ENCODE data around the gene RNFT2. TPM values are rescaled to one million over a fixed set of nuclear protein-coding genes. Genes with fewer than 3 reads are reported as not detected.

The RNFT2 gene, protein sequence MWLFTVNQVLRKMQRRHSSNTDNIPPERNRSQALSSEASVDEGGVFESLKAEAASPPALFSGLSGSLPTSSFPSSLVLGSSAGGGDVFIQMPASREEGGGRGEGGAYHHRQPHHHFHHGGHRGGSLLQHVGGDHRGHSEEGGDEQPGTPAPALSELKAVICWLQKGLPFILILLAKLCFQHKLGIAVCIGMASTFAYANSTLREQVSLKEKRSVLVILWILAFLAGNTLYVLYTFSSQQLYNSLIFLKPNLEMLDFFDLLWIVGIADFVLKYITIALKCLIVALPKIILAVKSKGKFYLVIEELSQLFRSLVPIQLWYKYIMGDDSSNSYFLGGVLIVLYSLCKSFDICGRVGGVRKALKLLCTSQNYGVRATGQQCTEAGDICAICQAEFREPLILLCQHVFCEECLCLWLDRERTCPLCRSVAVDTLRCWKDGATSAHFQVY
- 0.63 and 1.9 TPM in 2 replicates for total RNA-seq

DNA sequence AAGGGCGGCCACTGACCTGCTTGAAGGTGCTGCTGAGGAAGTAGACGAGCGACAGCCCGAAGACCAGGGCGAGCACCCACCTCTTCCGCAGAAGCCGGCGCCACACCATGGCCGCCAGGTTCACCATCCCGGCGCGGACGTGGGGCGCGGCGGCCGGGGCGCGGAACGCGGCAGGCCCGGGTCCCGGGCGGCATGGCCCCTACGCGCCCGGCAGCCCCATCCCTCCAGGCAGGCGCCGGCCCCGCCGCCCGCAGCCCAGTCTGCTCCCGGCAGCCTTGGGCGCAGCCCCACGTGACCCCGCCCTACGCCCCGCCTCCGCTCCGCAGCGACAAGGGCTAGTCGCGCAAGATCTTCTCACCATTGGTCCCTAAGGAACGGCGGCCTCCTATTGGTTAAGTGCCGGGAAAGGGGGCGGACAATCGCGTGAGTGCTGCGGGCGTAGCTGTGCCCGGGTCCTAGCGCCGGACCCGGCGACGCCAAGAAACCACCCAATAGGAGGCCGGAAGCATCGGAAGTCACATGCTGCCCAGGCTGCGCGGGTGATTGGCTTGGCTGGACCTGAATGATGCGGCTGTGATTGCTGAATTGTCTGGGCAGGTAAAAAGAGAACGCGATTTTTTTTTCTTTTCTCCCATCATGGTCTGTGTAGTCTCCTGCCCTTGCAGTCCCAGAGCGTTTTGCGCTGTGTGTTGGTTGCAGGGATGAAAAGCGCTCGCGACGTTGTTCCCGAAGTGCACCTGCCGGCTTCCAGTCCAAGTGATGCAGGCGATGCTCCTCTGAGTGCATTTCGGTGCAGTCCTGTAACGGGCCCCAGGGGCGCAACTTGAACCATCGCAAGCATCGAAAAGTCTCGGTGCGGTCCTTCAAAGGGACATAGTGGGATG, at the start of gene RNFT2, which contains the start of gene SPRING1:
TSS of gene RNFT2 (plus strand) at position 542 of the 884 bp plus-strand sequence. CDS start 2,183 bp downstream, outside the sequence.
TSS of gene SPRING1 (minus strand) at position 296 of the 884 bp plus-strand sequence. CDS start at position 127, 169 bp downstream.
- DNase-seq (ENCODE audit: low read depth in 2 of 2), result peak; percentile 96 to 99

DNA sequence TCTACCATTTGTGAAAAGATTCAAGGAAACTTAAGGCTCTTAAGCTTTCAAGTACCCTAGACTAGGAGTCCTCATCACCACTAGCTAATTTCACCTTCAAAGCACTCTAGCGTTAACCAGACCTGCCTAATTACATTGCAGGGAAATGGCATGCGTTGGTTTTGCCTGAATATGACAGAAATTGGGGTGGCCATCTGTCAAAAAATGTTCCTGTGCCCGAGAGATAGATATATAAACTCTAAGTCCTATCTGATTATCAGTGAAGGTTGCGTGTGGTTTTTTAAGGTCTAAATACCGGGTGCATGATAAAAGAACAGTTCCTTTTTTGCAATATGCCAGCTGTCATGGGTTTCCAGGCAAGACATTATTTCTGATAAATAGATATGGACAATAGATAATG, 48.6 kb upstream of the RNFT2 start:
- no peak for DNase-seq (ENCODE audit: low read depth in 2 of 2)

DNA sequence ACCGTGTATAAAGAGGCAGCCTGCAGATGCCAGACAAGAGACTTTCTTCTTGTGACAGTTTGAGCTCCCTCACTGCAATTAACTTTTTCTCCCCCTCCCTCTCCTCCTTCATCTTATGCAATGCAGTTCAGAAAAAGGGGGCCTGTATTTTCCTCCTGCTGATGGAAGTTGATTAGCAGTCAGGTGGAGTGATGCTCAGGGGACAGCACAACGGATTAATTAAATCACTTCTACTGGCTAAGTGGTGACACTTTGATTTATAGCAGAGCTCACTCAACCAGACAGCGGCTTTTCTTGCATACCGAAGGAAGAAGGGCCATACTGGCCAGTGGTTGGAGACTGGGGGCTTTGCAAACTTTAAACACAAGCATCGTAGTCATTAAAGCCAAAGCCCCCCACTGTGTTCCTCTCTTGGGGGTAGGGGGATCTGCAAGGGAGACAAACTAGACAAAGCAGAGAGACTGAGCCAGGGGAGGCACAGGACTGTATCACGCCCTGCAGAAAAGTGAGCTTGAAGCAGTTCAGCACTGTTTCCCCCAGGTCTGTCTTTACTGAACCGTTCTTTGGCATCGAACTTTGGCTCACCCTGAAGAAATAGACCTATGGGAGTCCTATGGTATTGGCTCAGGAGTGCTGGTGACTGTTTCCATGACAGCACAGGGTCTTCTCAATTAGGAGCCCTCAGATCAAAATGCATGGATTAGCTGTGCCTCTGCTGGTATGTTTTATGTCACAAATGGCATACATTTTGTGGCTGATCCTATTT, 48.0 kb upstream of the RNFT2 start:
- no peak for DNase-seq (ENCODE audit: low read depth in 2 of 2)

DNA sequence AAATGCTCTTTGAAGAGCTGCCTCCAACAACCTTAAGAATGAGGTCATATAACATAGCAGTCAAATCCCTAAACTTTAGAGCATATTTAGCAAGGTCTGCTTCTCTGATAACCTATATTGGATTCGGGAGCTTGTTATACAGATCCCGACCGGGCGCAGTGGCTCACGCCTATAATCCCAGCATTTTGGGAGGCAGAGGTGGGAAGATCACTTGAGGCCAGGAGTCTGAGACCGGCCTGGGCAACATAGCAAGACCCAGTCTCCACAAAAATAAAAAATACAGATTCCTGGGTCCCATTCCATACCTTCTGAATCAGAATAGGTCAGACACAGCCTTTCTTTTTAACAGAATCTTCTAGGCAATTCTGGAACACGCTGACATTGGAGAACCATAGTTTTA, 46.9 kb upstream of the RNFT2 start:
- DNase-seq (ENCODE audit: low read depth in 2 of 2), result no peak

DNA sequence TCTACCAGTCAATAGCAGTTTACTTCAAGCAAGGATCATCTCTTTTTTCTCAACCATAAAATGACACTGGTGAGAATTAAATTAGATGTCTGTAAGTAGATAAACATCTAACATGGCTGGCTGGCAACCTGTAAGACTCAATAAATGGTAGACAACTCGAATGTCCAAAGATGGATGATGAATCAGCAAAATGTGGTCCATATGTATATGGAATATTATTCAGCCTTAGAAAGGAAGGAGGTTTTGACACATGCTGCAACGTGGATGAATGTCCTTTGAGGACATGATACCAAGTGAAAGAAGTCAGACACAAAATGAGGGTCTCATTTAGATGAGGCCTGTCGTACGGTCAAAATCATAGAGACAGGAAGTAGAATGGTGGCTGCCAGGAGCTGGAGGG, 46.5 kb upstream of the RNFT2 start:
- DNase-seq (ENCODE audit: low read depth in 2 of 2), result no peak

DNA sequence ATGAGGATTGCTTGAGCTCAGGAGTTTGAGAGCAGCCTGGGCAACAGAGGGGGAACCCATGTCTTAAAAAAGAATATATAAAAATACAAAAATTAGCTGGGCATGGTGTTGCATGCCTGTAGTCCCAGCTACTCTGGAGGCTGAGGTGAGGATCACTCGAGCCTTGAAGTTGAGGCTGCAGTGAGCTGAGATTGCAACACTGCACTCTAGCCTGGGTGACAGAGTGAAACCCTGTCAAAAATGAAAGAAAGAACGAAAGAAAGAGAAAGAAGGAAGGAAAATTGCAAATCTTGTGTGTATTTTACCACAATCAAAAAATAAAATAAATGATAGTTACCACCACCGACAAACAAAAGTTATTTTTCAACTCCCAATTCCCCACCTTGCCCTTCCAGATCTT, 45.5 kb upstream of the RNFT2 start:
- DNase-seq (ENCODE audit: low read depth in 2 of 2), result no peak

DNA sequence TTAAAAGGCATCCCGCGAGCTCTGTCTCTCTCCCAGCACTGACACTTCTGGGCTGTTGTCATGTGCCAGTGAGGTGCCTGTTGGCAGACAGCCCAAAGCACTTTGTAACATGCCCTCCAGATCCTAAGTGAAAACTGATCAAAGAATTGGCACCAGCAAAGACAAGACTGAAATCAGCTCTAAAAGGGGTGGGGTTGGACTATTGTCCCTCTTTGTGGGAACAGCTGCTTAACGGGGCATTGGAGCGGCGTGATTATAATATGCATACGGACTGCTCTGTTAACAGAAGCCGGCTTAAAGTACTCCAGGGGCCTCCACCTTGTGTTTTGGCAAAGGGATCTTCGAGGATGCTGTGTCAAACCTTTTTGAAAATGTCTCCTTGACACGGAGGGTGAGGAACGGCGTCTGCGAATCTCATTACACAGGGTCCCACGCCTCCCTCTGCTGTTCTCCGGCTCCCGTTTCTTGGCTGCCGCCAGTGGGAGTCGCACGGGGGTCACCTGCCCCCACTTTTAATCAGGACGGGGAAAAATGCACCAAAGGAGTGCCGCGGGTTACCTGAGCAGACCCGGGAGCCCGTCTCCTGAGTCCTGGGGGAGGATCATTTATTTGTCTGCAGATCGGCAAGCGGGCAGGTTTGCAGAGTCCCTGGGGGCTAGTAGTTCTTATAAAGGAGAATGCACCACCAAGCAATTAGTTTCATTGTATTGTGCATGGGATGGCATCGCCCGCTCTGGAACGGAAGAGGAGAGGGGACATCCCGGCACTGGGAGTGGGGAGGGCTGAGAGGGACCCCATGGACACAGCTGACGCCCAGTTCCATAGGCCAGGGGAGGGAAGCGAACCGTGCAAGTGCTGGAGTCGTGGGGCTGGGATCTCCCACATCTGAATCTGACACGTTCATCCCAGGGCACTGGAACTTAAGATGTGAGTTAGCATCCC, 44.6 kb upstream of the RNFT2 start:
- DNase-seq (ENCODE audit: low read depth in 2 of 2), result peak in 1 of 2 donors; percentile 13

DNA sequence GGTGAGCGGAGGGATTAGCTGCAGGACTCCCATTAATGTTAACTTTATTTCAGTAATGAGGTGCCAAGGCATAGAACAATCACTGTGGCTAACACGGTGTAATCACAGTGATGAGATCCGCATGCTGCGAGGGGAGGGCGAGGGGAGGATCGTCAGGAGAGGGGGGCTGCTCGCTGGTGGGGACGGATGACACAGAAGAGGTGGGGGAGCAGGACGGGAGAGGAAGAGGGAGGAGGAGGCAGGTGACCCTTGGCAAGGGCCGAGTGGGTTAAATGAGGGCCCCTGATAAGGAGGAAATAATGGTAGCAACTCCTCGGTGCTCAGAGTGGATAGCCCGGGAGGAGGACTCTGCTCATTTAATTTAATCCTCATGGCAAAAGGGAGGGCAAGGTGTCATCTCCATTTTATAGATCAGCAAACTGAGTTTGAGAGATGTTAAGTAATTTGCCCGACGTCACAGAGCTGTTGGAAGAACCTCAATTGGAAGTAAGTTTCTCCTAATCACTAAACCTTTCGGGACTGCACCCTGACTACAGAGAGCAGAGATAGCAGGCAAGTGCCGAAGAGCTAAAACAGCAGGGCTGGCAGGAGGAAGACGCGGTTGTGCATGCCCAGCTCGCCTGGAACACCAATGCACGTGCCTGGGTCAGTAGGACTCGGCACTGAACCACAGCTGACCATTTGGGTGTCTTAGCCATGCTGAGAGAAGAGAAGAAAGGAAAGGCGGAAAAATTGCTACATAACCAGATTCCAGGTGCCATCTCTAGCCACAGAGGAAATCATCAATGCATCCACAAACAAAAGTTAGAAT, 43.3 kb upstream of the RNFT2 start:
- DNase-seq (ENCODE audit: low read depth in 2 of 2), result no peak

DNA sequence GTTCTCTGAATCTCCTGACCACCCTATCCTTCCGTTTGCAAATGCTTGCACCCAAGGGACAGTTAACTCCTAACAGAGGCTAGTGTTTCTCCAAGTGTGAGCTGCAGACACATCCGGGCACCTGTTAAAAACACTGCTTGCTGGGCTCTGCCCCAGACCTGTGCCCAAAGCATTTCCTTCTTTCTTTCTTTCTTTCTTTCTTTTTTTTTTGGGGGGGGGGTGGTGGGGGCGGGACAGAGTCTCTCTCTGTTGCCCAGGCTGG, 42.7 kb upstream of the RNFT2 start:
- DNase-seq (ENCODE audit: low read depth in 2 of 2), result no peak

DNA sequence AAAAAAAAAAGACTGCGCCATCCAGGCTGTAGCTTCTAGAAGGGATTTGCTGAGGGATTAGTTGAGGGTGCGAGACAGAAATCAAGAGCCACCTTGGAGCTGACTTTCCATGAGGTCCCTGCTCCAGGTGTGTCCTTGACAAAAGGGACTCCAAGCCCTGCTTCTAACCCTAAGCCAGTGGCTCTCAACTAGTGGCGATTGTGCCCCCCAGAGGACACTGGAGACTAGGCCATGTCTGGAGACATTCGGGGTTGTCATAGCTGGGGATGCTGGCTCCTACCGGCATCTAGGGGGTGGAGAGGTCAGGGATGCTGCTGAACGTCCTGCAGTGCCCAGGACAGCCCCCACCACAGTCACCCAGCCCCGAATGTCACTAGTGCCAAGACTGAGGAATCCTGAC, 40.8 kb upstream of the RNFT2 start:
- DNase-seq (ENCODE audit: low read depth in 2 of 2), result peak in 1 of 2 donors; percentile 53

DNA sequence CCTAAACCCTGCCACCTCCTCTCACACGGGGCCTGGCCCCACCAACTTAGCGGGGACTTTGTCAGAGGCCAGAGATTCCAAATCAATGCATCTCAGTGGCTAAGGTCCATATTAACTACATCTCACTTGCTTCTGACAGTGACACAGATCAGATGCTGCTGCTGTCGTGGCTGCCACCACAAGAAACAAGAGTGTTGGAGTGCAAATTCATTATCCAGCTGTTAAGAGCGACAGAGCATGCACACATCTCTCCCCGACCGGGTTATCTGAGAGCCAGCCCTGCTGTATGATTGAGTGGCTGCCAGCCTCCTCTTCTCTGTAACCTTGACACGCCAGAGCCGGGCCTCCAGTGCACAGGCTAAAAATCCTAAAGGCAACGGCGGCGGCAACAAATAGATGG, 40.4 kb upstream of the RNFT2 start:
- no peak for DNase-seq (ENCODE audit: low read depth in 2 of 2)

DNA sequence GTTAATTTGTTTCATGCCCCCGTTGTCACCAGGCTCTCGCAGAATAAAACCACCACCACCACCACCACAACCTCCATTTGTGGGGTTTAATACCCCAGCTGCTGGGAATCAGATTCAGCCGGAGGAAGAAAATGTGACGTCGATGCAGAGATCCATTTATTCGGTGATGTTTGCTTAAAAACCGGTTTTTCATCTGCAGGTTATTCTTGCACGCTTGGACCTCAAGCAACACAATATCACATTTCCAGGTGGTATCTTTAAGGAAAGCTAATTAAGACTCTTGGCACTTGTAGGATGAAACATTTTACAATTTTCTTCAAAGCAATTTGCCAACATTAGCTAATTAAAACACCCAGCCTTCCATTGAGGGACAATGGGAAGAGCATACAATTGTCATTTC, 40.0 kb upstream of the RNFT2 start:
- DNase-seq (ENCODE audit: low read depth in 2 of 2), result no peak

DNA sequence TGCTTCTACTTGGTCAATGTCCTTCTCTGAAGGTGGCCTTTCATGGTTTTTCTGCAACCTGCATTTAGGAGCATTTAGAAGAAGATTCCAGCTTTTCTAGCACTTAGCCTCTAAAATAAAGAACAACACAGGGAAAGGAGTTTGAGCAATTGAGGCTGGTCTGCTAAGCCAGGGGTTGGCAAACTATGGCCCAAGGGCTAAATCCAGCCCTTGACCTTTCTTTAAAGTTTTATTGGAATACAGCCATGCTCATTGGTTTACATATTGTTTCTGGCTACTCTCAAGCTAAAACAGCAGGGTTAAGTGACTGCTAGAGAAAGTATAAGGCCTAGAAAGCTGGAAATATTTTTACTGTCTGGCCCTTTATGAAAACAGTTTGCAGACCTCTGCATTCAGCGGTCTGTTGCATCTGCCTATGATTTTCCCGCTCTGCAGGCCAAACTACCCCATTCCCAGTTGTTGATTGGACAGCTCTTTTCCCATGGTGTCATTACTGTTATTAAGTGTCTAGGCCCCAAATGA, 39.5 kb upstream of the RNFT2 start:
- no peak for DNase-seq (ENCODE audit: low read depth in 2 of 2)

DNA sequence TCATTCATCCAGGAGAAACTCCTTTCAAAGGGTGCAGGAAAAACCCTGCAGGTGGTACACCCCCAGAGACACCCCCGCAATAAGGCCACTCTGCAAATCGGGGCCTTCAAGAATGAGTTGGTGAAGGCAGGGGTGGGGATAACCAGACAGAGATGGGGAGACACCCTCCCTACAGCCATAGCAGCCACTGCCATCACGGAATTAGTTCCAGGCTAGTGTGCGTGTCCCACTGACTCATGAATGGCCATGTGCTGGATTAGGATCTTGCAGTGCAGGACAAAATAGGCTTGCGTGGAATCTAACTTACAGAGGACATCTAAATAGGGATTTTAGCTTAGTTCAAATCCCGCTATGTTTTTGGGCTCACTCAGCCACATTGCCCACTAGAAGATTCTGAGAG, 38.0 kb upstream of the RNFT2 start:
- no peak for DNase-seq (ENCODE audit: low read depth in 2 of 2)

DNA sequence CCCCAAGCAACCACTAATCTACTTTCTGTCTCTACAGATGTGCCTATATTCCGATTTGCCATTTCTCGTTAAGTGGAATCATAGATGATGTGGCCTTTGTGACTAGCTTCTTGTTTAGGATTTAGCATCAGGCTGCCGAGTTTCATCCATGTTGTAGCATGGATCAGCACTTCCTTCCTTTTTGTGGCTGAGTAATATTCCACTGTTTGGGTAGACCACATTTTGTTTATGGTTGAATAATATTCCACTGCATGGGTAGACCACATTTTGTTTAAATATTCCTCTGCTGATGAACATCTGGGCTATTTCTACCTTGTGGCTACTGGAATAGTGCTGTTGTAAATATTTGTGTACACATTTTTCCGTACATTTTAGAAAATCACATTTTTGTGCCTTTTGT, 36.7 kb upstream of the RNFT2 start:
- no peak for DNase-seq (ENCODE audit: low read depth in 2 of 2)

DNA sequence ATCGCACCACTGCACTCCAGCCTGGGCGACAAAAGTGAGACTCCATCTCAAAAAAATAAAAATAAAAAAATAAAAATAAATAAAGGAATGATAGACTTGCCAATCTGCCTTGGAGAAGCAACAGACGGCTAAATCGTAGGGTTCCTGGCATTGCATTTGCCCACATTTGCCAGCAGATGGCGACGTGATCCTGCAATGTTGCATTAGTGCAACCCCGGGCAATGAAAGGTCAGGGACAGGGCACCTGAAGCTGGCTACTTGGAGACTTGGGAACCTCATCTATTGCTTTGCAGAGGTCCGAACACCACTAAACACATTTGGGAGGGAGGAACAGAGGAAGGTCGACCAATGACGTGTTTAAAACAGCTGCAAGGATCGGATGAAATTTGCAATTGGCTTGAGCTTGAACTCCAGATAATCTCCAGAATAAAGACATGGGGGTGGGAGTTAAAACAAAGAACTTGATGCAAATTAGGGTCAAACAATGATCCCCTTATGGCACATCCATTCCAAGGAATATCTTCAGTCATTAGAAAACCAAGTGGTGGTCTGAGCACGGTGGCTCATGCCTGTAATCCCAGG, 34.8 kb upstream of the RNFT2 start:
- peak; percentile 23 to 60 for DNase-seq (ENCODE audit: low read depth in 2 of 2)

DNA sequence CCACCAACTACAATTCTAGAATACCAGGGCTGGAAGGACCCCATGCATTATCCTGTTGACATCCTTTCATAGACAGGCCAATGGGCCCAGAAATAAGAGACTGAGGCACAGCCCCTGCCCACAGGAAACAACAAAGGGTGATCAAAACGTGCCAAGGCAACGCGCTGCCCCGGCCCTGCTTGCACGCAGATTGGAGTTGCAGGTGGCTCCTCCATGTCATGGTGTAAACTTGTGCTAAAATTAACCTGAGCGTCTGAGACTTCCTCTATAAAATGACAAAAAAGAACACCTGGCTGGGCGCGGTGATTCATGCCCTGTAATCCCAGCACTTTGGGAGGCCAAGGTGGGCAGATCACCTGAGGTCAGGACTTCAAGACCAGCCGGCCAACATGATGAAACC, 30.4 kb upstream of the RNFT2 start:
- DNase-seq (ENCODE audit: low read depth in 2 of 2), result no peak

DNA sequence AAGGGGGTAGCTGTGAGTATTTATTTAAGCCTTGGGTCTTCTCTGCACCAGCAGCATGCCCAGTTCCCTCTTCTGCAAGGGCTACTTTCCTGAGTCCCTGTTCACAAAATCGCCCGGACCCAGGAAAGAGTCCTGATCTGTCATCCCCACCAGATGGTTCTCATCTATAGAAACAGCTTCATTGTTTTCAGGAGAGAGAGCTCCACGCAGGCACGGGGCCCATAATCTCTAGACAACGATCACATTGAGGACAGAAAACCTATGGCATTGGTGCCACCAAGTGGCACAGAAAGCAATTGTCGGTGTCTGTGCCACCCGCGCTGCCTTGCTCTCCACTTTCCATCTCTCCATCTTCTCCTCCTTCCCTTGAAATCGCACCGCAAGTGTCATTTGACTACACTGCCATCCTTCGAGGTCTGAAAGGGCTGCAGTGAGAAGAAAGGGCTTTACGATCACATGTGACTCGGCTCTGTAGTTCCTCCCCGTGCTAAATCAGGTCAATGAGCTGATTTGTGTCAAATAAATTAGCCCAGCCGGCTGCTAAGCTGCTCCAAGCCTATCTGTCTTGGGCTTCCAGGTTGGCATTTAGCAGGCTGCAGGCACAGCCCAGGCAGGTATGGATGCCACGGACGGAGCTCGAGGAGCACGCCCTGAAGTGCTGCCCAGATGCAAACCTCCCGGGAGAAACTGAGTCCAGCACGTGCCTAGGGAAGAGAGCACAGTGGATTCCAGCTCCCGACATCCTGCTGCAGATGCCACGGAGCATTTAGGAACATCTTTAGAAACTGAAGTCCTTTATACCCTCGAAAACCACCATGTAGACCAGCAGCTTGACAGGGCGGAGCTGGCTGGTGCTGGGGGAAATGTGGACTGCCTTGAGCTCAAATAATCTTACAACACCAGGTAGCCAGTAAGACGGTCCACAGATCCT, 29.0 kb upstream of the RNFT2 start:
- peak; percentile 45 to 61 for DNase-seq (ENCODE audit: low read depth in 2 of 2)
